Bronchial epithelial cell (primary cell): ENCODE data around the gene ANKRD16. TPM values are rescaled to one million over a fixed set of nuclear protein-coding genes. Genes with fewer than 3 reads are reported as not detected.

Source experiments
- DNase-seq: peaks from one replicate; pipeline ENCODE4 v3.0.0-alpha.2; 2010; ENCODE audit warnings: low read depth
- FAIRE-seq: peaks from 2 replicates; lab custom pipeline; 2011; peaks lifted over from hg19 to GRCh38; lab: Jason Lieb, UNC
- H3K27me3 ChIP-seq: 2 replicates; pipeline ENCODE4 v1.5.1; 2011; ENCODE audit warnings: low read length; ENCODE audit not compliant: control insufficient read depth, insufficient read depth
- H3K36me3 ChIP-seq: 2 replicates; pipeline ENCODE4 v1.5.1; 2011; ENCODE audit warnings: low read length; ENCODE audit not compliant: control insufficient read depth, insufficient read depth
- H3K4me3 ChIP-seq: 2 replicates; pipeline ENCODE4 v1.5.1; 2011; ENCODE audit warnings: mild to moderate bottlenecking, low read depth, low read length, control low read depth
- CTCF ChIP-seq: IDR thresholded peaks from 2 replicates; pipeline ENCODE4 v1.5.1; 2011; ENCODE audit warnings: mild to moderate bottlenecking, moderate library complexity, low read length, control low read depth, inconsistent platforms; ENCODE audit not compliant: insufficient read depth, severe bottlenecking
- total RNA-seq: library from RNA; depleted of rRNA; stranded (reverse); fragments of >200 nt; gene quantifications from 2 replicates; pipeline ENCODE4 v1.2.1, GENCODE V29; 2014

The ANKRD16 gene
- total RNA-seq, 1 donor from 2014 or later, result 5.3 TPM

- Histone ChIP-seq H3K4me3 (no peak overlapping the region), H3K27me3 (no peaks in the 10 kb centered on the region), H3K36me3 (peaks cover 9% of the 10 kb centered on the region)
- no peak for FAIRE-seq
- no peak for DNase-seq
- no peak for TF ChIP-seq CTCF
Measured at GRCh38 chr10:5896208-5897052, 6.7 kb upstream of the ANKRD16 start.

- FAIRE-seq, result no peak
- no peak for TF ChIP-seq CTCF
- Histone ChIP-seq H3K4me3 (no peak overlapping the region), H3K36me3 (peaks cover 9% of the 10 kb centered on the region), H3K27me3 (no peaks in the 10 kb centered on the region)
- no peak for DNase-seq
Measured at GRCh38 chr10:5895804-5896203, 6.1 kb upstream of the ANKRD16 start.

- no peak for FAIRE-seq
- no peak overlapping the region for H3K4me3 ChIP-seq
- H3K36me3 ChIP-seq, result peaks cover 9% of the 10 kb centered on the region
- DNase-seq, result no peak
- no peaks in the 10 kb centered on the region for H3K27me3 ChIP-seq
- TF ChIP-seq CTCF, result no peak
Measured at GRCh38 chr10:5895365-5895764, 5.7 kb upstream of the ANKRD16 start.

GRCh38 chr10:5894873-5895272 is 5.2 kb upstream of the ANKRD16 start:
- Histone ChIP-seq H3K36me3 (peaks cover 9% of the 10 kb centered on the region), H3K4me3 (no peak overlapping the region), H3K27me3 (no peaks in the 10 kb centered on the region)
- DNase-seq (no peak), FAIRE-seq (no peak)
- no peak for TF ChIP-seq CTCF

- H3K36me3 ChIP-seq, result peaks cover 9% of the 10 kb centered on the region
Measured at GRCh38 chr10:5894403-5894802, 4.7 kb upstream of the ANKRD16 start.

More at GRCh38 chr10:5894403-5894802, 4.7 kb upstream of the ANKRD16 start:
- DNase-seq (no peak), FAIRE-seq (no peak)
- no peak overlapping the region for H3K4me3 ChIP-seq
- no peak for TF ChIP-seq CTCF
- no peaks in the 10 kb centered on the region for H3K27me3 ChIP-seq
